Measurements from ENCODE around the gene KIF3A.

- TF ChIP-seq CTCF (tag by site-specific recombination; IDR thresholded peaks at IDR 0.05) (no peak), ZNF121 (tag by site-specific recombination; IDR thresholded peaks at IDR 0.05) (no peak), ZNF274 (IDR thresholded peaks at IDR 0.05; ENCODE audit: low read length) (no peak), ZNF274 (tag by site-specific recombination; IDR thresholded peaks at IDR 0.05; ENCODE audit: borderline replicate concordance) (no peak)
These were observed 26.7 kb upstream of the KIF3A start for GRCh38 chr5:132764051-132764450.

Measured in HEK293 (cell line).